ENCODE measurements around the gene BAMBI.

- TF ChIP-seq ZFP30 (CRISPR knock-in tag; IDR thresholded peaks at IDR 0.05) = no peak
- TF ChIP-seq, protein P1, sequence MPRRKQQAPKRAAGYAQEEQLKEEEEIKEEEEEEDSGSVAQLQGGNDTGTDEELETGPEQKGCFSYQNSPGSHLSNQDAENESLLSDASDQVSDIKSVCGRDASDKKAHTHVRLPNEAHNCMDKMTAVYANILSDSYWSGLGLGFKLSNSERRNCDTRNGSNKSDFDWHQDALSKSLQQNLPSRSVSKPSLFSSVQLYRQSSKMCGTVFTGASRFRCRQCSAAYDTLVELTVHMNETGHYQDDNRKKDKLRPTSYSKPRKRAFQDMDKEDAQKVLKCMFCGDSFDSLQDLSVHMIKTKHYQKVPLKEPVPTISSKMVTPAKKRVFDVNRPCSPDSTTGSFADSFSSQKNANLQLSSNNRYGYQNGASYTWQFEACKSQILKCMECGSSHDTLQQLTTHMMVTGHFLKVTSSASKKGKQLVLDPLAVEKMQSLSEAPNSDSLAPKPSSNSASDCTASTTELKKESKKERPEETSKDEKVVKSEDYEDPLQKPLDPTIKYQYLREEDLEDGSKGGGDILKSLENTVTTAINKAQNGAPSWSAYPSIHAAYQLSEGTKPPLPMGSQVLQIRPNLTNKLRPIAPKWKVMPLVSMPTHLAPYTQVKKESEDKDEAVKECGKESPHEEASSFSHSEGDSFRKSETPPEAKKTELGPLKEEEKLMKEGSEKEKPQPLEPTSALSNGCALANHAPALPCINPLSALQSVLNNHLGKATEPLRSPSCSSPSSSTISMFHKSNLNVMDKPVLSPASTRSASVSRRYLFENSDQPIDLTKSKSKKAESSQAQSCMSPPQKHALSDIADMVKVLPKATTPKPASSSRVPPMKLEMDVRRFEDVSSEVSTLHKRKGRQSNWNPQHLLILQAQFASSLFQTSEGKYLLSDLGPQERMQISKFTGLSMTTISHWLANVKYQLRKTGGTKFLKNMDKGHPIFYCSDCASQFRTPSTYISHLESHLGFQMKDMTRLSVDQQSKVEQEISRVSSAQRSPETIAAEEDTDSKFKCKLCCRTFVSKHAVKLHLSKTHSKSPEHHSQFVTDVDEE (CRISPR knock-in tag; IDR thresholded peaks at IDR 0.05) = no peak
- TF ChIP-seq ARNTL (CRISPR knock-in tag; IDR thresholded peaks at IDR 0.05; ENCODE audit: borderline replicate concordance, low read depth) = no peak
- no peak for TF ChIP-seq GLIS3 (CRISPR knock-in tag; IDR thresholded peaks at IDR 0.05)
- no peak for TF ChIP-seq SNAI2 (CRISPR knock-in tag; IDR thresholded peaks at IDR 0.05)
- TF ChIP-seq RARB (CRISPR knock-in tag; IDR thresholded peaks at IDR 0.05) = no peak
- TF ChIP-seq, protein P2, sequence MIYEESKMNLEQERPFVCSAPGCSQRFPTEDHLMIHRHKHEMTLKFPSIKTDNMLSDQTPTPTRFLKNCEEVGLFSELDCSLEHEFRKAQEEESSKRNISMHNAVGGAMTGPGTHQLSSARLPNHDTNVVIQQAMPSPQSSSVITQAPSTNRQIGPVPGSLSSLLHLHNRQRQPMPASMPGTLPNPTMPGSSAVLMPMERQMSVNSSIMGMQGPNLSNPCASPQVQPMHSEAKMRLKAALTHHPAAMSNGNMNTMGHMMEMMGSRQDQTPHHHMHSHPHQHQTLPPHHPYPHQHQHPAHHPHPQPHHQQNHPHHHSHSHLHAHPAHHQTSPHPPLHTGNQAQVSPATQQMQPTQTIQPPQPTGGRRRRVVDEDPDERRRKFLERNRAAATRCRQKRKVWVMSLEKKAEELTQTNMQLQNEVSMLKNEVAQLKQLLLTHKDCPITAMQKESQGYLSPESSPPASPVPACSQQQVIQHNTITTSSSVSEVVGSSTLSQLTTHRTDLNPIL (CRISPR knock-in tag; IDR thresholded peaks at IDR 0.05; ENCODE audit: low read depth) = no peak
- no peak for TF ChIP-seq ZC3H10 (CRISPR knock-in tag; IDR thresholded peaks at IDR 0.05)
- no peak for TF ChIP-seq BACH2 (CRISPR knock-in tag; IDR thresholded peaks at IDR 0.05; ENCODE audit: borderline replicate concordance)
- no peak for TF ChIP-seq ISL1 (CRISPR knock-in tag; IDR thresholded peaks at IDR 0.05)
- TF ChIP-seq, protein P3, sequence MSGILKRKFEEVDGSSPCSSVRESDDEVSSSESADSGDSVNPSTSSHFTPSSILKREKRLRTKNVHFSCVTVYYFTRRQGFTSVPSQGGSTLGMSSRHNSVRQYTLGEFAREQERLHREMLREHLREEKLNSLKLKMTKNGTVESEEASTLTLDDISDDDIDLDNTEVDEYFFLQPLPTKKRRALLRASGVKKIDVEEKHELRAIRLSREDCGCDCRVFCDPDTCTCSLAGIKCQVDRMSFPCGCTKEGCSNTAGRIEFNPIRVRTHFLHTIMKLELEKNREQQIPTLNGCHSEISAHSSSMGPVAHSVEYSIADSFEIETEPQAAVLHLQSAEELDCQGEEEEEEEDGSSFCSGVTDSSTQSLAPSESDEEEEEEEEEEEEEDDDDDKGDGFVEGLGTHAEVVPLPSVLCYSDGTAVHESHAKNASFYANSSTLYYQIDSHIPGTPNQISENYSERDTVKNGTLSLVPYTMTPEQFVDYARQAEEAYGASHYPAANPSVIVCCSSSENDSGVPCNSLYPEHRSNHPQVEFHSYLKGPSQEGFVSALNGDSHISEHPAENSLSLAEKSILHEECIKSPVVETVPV (CRISPR knock-in tag; IDR thresholded peaks at IDR 0.05) = no peak
These were observed 42.6 kb downstream of the BAMBI start for GRCh38 chr10:28719789-28720436.
